Measurements from ENCODE around the gene INKA1. TPM values are rescaled to one million over a fixed set of nuclear protein-coding genes. Genes with fewer than 3 reads are reported as not detected.

INKA1 gene
- total RNA-seq, 3 donors from 2014 or later (not counting 1 experiment from before 2014, with no cell fraction given), result 0.52 to 0.83 TPM; not detected in 1

DNA sequence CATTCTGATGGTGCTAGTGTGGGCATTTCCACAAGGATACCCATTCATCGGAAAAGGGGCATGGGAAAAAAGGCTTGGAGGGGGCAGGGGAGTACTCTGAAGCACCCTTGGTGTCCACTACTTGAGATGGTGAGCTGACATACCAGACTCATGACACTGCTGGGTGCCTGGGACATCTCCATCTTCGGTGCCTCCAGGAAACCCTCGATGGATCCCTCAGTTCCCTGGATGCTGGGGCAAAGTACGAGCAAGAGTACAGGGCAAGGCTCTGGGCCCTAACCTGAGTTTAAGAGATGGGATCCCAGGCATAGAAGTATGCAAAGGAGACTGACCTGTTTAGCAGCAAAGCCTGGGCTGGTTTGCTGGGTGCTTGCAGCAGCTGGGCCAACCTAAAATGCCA lies 11.5 kb upstream of the INKA1 start:
- TF ChIP-seq, protein P1, sequence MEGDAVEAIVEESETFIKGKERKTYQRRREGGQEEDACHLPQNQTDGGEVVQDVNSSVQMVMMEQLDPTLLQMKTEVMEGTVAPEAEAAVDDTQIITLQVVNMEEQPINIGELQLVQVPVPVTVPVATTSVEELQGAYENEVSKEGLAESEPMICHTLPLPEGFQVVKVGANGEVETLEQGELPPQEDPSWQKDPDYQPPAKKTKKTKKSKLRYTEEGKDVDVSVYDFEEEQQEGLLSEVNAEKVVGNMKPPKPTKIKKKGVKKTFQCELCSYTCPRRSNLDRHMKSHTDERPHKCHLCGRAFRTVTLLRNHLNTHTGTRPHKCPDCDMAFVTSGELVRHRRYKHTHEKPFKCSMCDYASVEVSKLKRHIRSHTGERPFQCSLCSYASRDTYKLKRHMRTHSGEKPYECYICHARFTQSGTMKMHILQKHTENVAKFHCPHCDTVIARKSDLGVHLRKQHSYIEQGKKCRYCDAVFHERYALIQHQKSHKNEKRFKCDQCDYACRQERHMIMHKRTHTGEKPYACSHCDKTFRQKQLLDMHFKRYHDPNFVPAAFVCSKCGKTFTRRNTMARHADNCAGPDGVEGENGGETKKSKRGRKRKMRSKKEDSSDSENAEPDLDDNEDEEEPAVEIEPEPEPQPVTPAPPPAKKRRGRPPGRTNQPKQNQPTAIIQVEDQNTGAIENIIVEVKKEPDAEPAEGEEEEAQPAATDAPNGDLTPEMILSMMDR (IDR thresholded peaks at IDR 0.05), result no peak
- intact Hi-C loops (cut with micrococcal nuclease), result no loop called here
- Mint-ChIP-seq H3K4me1 (peaks cover 9 to 10% of the 10 kb centered on the region in 2 donors), H3K27ac (no peak overlapping the region), H3K9me3 (no peaks in the 10 kb centered on the region), H3K36me3 (no peaks in the 10 kb centered on the region), H3K4me3 (no peak overlapping the region), H3K27me3 (ENCODE audit: low read depth in 2 of 2) (peaks cover 0 to 5% of the 10 kb centered on the region in 2 donors)
- no peaks in the 10 kb centered on the region for H3K27me3 ChIP-seq (ENCODE audit: control insufficient read depth, insufficient read depth, low read length)
- H3K4me3 ChIP-seq (ENCODE audit: low read length), result no peak overlapping the region
- H3K27ac ChIP-seq (ENCODE audit: low read length), result no peak overlapping the region
- ATAC-seq (no peak), DNase-seq (no peak)
- no peaks in the 10 kb centered on the region for H3K36me3 ChIP-seq (ENCODE audit: control insufficient read depth, insufficient read depth, low read length)
- 91% methylated on average over 4 of the region's 4 CpGs for WGBS (ENCODE audit: insufficient coverage)
- no peaks in the 10 kb centered on the region for H3K9me3 ChIP-seq (ENCODE audit: control insufficient read depth, insufficient read depth, low read length)
- H3K4me1 ChIP-seq (ENCODE audit: control insufficient read depth, insufficient read depth, low read length), result peaks cover 11% of the 10 kb centered on the region

DNA sequence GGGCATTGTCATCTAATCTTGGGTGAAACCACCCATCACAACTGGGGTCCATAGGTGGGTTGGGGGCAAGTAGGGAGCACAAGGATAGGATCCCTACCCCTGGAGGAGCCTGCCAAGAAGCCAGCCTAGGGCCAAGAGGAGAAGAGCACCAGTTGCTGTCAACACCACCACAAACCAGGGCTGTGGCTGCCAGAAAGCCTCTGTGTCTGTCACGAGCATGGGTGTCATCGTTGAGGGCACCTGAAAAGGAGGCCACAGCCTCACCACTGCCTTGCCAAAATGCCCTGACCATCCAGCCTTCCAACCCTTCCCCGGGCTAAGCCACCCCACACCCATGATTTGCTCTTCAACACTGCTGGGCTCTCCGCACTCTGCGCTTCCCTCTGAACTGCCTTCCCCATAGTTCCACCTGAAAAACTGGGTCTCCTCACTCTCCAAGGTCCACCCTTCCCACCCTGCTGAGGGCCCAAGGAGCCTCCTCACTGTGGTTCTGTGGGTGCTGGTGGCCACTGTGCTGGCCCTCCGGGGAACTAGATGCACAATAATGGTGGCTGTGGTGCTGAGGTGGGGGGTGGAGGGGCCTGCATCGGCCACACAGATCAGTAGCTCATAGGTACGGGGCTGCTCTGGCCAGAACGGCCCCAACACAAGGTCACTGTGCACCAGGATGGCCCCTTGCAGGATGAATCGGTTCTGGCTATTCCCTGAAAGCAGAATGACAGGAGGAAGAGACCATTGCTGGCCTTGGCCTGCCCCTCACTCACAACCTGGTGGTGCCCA lies 10.5 kb upstream of the INKA1 start:
- H3K4me1 Mint-ChIP-seq, result no peaks in the 10 kb centered on the region
- no peak overlapping the region for H3K27ac Mint-ChIP-seq
- H3K27me3 Mint-ChIP-seq (ENCODE audit: low read depth in 2 of 2), result peaks cover 0 to 5% of the 10 kb centered on the region in 2 donors
- H3K27ac ChIP-seq (ENCODE audit: low read length), result no peak overlapping the region
- ATAC-seq (no peak), DNase-seq (no peak)
- H3K27me3 ChIP-seq (ENCODE audit: control insufficient read depth, insufficient read depth, low read length), result no peaks in the 10 kb centered on the region
- H3K4me1 ChIP-seq (ENCODE audit: control insufficient read depth, insufficient read depth, low read length), result peaks cover 3% of the 10 kb centered on the region
- 89% methylated on average over 10 of the region's 10 CpGs for WGBS (ENCODE audit: insufficient coverage)
- no peak overlapping the region for H3K4me3 ChIP-seq (ENCODE audit: low read length)
- TF ChIP-seq, protein P1 (IDR thresholded peaks at IDR 0.05), result no peak
- no peaks in the 10 kb centered on the region for H3K36me3 Mint-ChIP-seq
- intact Hi-C loops (cut with micrococcal nuclease), result no loop called here
- H3K9me3 ChIP-seq (ENCODE audit: control insufficient read depth, insufficient read depth, low read length), result no peaks in the 10 kb centered on the region
- H3K9me3 Mint-ChIP-seq, result no peaks in the 10 kb centered on the region
- H3K36me3 ChIP-seq (ENCODE audit: control insufficient read depth, insufficient read depth, low read length), result no peaks in the 10 kb centered on the region
- H3K4me3 Mint-ChIP-seq, result no peak overlapping the region

DNA sequence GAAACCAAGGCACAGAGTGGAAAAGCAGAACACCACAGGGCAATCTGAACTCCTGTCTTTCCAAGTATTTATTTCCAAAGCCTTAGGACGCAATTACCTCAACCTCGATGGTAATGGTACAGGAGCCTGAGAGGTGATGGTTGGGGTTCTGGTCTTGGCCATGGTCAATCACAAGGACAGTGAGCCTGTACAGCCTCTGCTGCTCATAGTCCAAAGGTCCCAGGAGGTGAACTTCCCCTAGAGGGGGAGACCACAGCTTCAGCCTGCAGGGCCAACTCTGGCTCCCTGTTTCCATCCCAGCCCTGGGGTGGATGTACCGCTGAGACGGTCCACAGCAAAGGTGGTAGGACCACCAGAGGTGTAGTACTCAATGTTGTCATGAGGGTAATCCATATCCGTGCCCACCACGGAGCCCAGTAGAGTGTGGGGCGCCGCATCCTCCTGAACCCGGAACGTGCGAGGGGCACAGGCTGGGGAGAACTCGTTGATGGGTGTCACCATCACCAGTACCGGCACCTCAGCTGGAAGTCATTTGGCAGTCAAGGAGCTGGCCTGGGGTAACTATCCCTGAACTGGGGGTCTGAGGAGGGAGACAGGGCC lies 9.5 kb upstream of the INKA1 start:
- ATAC-seq, result no peak
- Histone ChIP-seq H3K9me3 (ENCODE audit: control insufficient read depth, insufficient read depth, low read length) (no peaks in the 10 kb centered on the region), H3K27ac (ENCODE audit: low read length) (no peak overlapping the region), H3K4me1 (ENCODE audit: control insufficient read depth, insufficient read depth, low read length) (peaks cover 3% of the 10 kb centered on the region), H3K36me3 (ENCODE audit: control insufficient read depth, insufficient read depth, low read length) (no peaks in the 10 kb centered on the region), H3K4me3 (ENCODE audit: low read length) (no peak overlapping the region), H3K27me3 (ENCODE audit: control insufficient read depth, insufficient read depth, low read length) (no peaks in the 10 kb centered on the region)
- Mint-ChIP-seq H3K27ac (no peak overlapping the region), H3K4me1 (no peaks in the 10 kb centered on the region), H3K27me3 (ENCODE audit: low read depth in 2 of 2) (peaks cover 0 to 3% of the 10 kb centered on the region in 2 donors), H3K9me3 (no peaks in the 10 kb centered on the region), H3K36me3 (no peaks in the 10 kb centered on the region), H3K4me3 (no peak overlapping the region)
- no peak for DNase-seq
- TF ChIP-seq, protein P1 (IDR thresholded peaks at IDR 0.05), result no peak
- intact Hi-C loops (cut with micrococcal nuclease), result no loop called here
- WGBS (ENCODE audit: insufficient coverage), result 89% methylated on average over 12 of the region's 13 CpGs
